GM21786 (cell line): ENCODE measurements around the gene SHISA8.
"Not testable (repeated sequence)": the region's sequence is repeated elsewhere in the genome, so short reads cannot be mapped to it uniquely, and the experiment has no call there.

Experiments
- ATAC-seq: cut with Tn5 transposase; IDR thresholded peaks from one replicate; pipeline ENCODE4 v1.9.1; 2021; ENCODE audit not compliant: unreplicated experiment

SHISA8 gene

DNA sequence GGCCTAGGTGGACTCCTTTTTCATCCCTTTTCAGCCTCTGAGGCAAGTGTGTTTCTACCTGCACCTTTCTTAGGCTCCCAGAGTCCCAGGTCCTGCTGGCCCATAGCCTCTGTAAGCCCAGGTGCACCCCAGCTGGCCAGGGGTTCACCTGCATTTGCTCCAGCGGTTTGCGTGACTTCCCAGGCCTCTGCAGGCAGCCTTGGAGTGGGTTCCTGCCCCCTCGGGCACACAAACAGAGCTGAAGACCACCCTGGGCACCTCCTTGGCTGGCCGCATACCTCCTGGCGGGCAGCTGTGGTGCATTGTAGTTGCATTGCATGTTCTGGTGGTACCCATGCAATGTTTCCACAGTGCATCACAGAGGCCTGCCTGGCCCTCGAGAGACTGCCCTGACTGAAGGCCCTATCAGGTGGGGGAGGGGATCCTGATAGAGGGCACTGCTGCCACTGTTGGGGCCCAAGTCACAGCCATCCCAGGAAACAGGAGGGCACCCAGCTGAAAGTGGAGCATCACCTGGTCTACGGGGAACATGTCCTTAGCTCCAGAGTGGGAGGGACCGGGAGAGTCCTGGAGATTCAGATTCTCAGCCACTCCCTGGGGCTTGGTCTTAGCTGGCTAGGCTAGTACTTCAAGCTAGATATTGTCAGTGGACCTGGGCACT lies 14.1 kb downstream of the SHISA8 start:
- no peak for ATAC-seq

DNA sequence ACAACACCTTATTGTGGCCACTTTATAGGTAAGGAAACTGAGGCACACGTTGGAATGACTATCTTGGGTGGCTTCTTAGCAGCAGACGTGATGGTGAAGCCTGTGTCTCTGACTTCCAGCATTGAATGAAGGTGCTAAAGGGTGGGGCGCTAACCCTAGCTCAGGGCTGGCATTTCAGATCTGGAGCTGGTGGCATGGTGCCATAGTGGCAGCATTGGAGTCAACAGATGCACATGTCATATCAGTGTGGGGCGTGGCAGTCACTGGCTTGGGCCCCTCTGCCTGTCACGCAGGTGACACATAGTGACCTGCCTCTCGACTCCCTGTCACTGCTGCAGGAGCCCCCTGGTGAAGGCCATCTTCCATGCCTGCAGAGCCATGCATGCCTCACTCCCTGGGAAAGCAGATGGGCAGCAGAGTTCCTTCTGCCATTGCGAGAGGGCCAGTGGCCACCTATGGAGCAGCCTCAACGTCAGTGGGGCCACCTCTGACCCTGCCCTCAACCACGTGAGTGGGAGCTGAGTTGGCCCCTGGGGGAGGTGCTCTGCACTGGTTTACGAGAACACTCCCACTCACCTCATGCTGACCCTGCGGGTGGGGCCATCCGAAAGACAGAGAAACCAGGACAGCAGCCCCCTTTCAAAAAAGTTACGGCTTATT lies 14.8 kb downstream of the SHISA8 start:
- ATAC-seq: no peak

DNA sequence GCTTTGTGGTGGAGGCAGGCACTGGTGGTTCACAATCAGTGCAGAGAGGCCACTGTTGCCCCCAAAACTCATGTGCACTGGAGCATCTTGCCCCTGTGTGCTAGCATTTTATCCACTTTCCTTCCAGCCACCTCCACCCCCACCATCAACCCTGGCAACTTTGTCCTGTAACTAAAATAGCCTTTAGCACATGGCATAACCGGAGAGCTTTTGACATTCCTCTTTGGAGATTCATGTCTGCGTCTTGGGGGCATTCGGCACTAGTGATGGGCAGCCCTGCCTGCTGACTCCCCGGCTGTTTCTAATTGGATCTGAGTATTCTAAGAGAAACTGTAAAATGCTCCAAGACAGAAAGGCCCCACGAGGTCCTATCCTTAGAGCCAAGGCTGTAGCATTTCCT lies 15.8 kb downstream of the SHISA8 start:
- ATAC-seq: no peak

DNA sequence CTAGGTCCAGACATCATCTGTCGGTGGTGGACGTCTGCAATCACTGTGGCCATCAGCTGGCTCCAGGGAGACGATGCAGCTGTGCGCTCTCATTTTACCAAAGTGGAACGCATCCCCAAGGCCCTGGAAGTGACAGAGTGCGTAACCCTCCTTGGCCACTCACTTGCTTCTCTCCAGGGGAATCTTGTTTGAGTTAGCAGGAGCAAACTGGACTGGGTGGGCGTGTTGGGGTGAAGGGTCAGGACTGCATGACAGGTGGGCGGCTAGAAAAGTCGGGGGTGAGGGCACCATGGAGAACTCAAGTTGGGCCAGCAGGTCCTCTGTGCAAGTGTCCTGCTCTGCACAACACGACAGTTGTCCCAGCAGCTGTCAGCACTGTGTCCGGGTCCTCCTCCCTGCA lies 16.2 kb downstream of the SHISA8 start:
- ATAC-seq: no peak

DNA sequence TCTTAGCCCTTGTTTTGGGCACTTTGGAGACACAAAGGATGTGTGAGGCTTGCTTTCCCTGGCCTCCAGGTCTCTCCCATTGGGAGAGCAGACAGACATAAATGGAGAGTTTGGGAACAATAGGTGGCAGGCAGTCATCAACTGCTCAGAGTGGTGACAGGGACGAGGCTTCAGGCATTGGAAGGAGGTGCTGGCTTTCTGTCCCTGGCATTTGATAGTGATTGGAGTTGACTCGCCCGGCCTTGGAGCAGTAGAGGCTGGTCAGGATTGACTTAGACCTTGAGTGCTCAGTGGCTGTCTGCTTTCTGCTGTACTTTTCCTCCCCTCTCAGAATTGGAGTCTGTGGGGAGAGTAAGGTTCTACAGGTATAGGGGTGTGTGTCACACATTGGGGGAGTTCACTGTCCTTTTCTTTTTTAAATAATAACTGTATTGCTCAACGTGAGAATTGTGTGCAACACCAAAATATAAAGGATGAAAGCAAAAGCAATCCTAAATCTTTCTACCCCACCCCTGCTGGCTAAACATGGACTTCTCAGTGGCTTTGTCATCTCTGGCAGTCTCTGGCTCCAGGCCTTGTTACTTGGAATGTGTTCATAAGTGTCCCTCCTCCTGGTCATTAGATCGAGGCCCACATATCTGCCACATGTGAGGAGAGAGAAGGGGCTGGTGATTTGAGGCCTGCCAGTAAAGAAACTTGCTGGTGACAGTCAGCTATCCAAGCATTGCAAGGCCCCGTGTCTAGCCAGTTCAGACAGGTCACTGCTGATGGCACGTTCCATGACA lies 21.1 kb downstream of the SHISA8 start:
- no peak for ATAC-seq

DNA sequence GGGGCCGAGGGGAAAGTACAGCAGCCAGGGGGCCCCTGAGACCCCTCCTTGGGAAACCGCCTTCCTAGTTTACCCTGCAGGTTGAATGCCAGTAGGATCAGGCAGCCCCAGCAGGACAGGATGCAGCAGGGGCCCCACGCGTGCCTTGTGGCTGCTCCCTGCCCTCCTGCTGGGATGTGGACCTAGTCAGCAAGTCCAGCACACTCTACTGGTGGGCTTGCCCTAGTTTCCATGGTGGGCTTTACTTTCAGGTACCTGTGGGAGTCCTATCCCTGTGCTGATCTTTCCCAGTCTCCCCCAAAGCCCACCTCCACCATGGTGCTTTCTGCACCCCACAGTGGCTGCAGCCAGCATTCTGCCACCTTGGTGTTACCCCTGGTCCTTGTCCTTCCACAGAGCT lies 22.2 kb downstream of the SHISA8 start:
- no peak for ATAC-seq

DNA sequence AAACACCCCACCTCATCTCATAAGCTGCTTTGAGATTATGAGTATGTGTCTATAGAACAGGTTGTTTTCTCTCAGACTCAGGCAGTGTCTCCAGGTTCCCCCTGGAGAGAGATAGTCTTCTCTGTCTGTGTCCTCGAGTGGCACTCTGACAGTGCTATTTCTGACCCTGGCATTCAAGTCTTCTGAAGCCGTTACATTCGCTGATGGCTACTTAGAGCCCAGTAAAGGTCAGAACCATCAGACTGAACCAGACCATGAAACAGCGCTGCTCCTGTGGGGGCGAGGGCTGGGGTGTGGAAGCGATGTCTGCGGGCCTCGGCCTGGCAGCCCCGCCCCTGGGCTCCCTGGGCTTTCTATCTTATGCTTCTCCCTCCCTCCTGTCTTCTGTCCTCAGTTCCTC lies 23.5 kb downstream of the SHISA8 start:
- ATAC-seq: no peak

DNA sequence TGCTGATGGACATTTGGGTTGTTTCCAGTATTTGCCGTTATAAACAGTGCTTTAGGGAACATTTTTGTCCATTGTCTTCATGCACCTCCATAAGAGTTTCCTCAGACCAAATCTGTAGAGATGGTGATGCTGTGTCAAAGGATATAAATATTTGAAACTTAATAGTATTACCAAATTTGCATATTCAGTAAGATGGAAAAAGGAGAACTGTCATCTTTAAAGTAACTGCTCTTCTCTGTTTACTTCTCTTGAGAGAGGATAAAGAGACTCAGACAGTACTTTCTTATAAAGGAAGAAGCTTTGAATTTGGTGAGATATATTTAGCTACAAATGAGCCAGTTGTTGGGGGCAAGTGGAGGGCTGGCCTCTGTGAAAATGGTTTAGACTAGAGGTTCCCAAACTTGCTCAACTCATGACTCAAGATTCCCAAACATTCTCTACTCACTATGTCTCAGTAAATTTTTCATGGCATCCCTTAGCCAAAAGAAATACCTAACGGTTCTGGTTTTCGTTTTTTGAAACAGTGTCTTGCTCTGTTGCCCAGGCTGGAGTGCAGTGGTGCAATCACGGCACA lies 26.2 kb downstream of the SHISA8 start:
- ATAC-seq: no peak

DNA sequence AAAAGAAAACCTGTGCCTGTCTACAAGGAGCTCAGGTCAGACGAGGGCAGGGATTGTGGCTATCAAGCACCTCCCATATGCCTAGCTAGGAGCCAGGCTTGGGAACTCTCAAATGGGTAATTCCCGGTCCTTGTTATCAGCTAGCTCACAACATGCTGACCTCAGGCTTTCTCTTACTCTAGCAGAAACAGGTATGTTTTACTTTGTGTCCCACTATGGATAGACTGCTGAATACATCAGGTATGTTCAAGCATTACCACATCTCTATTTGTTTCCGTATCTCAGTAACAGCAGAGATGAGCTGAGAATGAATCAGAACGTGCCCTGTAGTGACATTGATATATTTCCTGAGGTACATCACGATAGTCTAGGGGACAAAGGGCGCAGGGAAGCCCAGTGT lies 29.4 kb downstream of the SHISA8 start:
- no peak for ATAC-seq

DNA sequence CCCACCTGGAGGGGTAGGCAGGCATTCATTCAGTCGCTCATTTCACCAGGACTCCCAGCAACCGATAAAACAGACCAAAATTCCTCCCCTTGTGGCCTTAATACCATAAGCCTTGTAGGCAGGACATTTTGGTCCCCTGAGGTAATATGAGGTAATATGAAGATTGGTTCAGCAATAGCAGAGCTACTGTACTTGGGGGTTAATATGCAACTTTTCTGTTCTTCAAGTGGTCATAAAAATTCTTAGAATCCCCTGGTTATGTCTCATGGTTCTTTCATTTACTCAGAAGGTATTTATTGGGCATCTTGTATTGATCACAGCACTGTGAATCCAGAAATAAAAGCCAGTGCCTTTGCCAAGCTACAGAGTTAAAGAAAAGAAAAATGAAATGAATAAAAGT lies 29.8 kb downstream of the SHISA8 start:
- no peak for ATAC-seq

DNA sequence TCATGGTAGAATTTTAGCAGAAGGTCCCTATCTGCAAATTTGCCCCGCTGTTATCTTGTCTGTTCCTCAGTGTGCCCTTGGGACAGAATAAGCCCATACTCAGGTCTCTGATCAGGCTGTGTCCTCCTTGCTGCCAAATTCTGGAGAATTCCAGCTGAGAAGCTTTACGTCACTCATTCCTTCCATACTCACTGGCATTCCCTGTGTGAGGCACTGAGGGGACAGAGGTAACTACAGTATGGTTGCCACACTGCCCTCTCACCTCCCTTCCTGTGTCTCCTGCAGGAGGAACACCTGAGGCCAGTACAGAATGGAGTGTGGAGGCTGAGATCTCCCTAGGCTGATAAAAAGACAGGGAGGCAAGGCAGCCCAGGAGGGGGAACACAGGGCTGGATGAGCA lies 31.5 kb downstream of the SHISA8 start:
- no peak for ATAC-seq

DNA sequence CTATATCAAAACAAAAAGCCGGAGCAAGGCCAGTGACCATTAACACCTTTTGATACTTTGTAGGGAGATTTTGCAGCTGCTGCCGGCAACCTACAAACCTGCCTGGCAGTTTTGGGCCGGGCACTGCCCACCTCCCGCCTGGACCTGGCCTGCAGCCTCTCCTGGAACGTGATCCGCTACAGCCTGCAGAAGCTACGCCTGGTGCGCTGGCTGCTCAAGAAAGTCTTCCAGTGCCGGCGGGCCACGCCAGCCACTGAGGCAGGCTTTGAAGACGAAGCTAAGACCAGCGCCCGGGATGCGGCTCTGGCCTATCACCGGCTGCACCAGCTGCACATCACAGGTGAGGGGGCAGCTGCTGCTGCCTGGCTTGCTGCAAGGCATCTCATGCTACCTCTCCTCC lies 34.2 kb downstream of the SHISA8 start:
- no peak for ATAC-seq

DNA sequence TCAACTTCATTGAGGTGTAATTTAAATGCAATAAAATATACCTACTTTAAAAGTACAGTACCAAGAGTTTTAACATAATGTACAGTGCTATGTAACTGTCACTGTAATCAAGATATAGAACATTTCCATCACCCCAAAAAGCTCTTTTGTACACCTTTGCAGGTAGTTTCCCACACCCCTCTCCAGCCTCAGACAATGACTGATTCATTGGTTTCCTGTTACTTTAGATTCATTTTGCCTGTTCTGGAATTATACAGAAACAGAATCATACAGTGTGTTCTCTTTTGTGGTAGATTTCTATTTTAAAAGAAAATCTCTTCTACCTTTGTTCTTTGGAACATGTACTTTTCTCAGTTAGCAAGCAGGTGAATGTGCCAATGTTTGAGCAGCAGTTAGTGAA lies 38.2 kb downstream of the SHISA8 start:
- no peak for ATAC-seq

DNA sequence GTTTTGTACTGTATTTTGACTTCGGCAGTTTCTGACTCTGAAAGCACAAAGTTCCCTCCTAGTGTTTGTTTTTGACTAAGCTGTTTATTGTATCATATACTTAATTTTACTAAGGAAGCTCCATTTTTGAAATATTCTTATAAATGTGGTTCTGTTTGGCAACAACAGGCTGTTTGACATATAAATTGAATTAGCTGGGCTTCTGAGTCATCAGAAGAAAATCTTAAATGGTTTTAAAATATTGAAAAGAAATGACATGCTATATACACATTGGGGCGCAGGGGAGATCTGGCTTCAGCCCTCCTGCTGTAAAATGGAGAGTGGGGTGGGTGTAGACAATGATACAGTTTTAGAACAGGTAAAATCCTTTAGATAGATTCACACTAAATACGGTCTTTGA lies 38.6 kb downstream of the SHISA8 start:
- no peak for ATAC-seq

DNA sequence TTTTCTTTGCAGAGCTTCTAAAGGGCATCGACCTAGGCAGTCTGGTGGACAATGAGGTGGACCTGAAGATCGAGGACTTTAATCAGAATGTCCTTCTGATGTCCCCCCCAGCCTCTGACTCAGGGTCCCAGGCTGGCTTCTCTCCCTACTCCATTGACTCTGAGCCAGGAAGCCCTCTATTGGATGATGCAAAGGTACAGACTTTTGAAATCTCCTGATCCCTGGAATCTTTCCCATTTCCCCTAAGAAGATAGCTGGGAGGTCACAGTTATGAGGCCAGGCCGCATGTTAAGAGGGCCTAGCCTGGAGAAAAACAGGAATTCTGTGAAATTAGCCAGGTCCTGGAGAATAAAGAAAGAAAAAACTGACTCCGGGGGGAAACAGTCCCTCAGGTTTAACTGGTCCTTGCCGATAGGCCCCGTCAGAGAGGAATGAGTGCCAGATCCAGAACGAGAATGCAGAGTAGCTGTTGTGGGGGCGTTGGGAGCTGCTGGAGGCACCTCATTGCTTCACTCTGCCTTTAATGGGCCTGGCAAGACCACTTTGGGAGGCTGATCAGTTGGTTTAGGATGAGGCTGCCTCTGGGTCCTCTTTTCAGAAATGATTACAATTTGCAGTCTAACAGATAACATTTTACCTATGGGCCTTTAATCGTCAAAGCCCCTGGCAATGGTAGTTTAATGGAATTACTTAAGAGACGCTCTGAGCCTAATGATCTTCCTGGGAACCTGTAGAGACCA lies 39.2 kb downstream of the SHISA8 start:
- no peak for ATAC-seq

DNA sequence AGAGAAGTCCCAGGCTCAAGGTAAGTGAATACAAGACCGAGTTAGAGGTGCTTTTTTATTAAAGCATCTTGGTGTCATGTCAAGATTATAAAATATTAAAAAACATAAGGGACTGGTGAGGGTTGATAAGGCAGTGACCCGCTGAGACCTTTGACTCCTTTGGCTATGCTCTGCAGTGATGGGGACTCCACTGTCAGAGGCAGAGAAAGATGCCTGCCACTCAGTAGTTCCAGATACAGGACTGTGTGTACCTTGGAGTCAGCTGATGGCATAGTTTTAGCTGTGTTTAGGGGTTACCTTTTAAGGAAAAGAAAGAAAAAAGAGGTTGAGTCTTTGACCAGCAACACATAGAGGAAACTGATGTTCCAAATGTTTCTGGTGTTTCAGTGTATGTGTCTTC lies 40.8 kb downstream of the SHISA8 start:
- ATAC-seq: no peak

DNA sequence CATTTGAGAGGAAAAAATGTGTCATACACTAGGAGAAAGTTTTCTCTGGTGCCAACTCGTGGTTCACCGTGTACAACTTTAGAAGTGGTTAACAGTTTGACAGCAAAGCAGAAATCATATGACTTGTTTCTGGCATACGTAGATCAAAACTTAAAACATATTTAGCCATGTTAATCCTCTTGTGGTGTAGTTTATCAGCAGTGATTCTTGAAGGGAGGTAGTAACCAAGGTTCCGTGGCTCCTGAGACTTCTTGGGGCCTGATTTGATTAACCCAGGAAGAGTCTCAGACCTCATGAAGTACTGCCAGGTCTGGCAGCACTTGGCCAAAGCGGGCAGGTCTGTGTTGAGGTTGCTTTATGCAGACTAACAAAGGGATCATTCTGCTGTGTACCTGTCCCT lies 41.5 kb downstream of the SHISA8 start:
- ATAC-seq: no peak

DNA sequence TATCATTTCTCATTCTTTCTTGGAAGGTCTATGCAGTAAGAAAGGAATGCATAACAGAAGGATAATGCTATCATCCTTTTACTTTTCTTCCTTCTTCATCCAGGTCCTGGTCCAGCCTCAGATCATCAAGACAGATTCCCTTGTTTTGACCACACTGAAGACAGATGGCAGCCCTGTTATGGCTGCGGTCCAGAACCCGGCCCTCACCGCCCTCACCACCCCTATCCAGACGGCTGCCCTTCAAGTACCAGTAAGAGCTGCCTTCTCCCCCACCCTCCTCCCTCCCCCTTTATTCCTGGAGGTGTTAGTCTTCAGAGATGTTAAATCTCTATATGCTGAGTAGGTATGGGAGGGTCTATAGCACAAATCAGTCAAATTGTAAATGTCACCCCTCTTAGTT lies 44.1 kb downstream of the SHISA8 start:
- no peak for ATAC-seq

DNA sequence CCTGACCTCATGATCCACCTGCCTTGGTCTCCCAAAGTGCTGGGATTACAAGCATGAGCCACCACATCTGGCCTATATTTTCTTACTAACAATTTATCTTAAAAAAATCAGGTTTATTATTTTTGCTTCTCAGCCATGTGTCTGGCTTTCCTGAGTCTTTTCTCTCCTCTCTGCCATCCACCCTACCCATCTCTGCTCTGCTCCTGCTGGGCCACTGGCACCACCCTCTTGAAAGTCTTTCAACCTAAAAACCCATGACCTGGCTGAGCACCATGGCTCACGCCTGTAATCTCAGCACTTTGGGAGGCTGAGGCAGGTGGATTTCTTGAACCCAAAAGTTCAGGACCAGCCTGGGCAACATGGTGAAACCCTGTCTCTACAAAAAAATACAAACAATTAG lies 44.8 kb downstream of the SHISA8 start:
- ATAC-seq: not testable (repeated sequence)

DNA sequence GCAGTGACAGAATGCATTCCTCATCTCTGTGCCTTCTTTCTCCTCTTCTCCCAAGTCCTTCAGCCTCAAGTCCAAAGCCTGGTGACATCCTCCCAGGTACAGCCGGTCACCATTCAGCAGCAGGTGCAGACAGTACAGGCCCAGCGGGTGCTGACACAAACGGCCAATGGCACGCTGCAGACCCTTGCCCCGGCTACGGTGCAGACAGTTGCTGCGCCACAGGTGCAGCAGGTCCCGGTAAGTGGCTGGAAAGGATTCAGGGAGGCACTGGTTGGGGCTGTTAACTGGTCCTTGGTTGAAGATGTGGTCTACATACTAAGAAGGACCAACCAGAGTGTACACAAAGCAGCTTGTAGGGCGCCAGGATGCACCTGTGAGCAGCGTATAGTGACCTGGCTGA lies 46.3 kb downstream of the SHISA8 start:
- ATAC-seq: no peak

DNA sequence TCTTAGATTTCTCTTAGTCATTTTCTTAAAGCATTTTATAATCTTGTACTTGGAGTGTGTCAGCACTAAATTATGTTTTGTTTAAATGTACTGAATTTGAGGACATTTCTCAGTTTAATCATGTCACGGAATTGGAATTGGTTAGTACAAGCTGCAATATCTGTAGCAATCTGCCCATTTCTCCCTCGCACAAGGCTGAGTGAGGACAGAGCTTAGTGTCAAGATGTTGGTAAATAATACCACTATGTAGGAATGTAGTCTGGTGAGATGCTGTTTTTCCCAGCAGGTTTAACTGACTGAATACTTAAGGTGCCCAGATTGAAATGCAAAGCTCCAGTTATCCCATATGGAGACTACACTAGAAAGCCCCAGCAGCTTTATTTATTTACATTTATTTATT lies 51.4 kb downstream of the SHISA8 start:
- ATAC-seq: no peak
